ENCODE results near the gene DENND4C. TPM values are rescaled to one million over a fixed set of nuclear protein-coding genes. Genes with fewer than 3 reads are reported as not detected.

DENND4C gene
- total RNA-seq, 2 donors from 2014 or later = 81.1 to 88.2 TPM

- no peak for ATAC-seq (ENCODE audit: insufficient number of reproducible peaks, low FRiP score, low read depth)
- Histone ChIP-seq H3K36me3 (no peaks in the 10 kb centered on the region), H3K4me3 (no peak overlapping the region), H3K4me1 (ENCODE audit: control insufficient read depth in 1 of 2, low read depth in 2 of 2) (no peaks in the 10 kb centered on the region), H3K9me3 (no peaks in the 10 kb centered on the region), H3K27me3 (replicated peaks; ENCODE audit: insufficient read depth) (no peaks in the 10 kb centered on the region), H3K27ac (no peak overlapping the region)
- TF ChIP-seq CTCF (IDR thresholded peaks at IDR 0.05) = no peak
- no peak for DNase-seq (ENCODE audit: low spot score)
Measured at GRCh38 chr9:19208653-19209052, 21.8 kb upstream of the DENND4C start.

GRCh38 chr9:19209188-19209587, 21.3 kb upstream of the DENND4C start:
- Histone ChIP-seq H3K4me3 (no peak overlapping the region), H3K36me3 (no peaks in the 10 kb centered on the region), H3K4me1 (ENCODE audit: control insufficient read depth in 1 of 2, low read depth in 2 of 2) (no peaks in the 10 kb centered on the region), H3K9me3 (no peaks in the 10 kb centered on the region), H3K27ac (no peak overlapping the region), H3K27me3 (replicated peaks; ENCODE audit: insufficient read depth) (no peaks in the 10 kb centered on the region)
- TF ChIP-seq CTCF (IDR thresholded peaks at IDR 0.05) = no peak
- no peak for ATAC-seq (ENCODE audit: insufficient number of reproducible peaks, low FRiP score, low read depth)
- DNase-seq (ENCODE audit: low spot score) = no peak

GRCh38 chr9:19213823-19214222, 16.7 kb upstream of the DENND4C start:
- ATAC-seq (ENCODE audit: insufficient number of reproducible peaks, low FRiP score, low read depth) = no peak
- DNase-seq (ENCODE audit: low spot score) = no peak
- Histone ChIP-seq H3K9me3 (no peaks in the 10 kb centered on the region), H3K27me3 (replicated peaks; ENCODE audit: insufficient read depth) (no peaks in the 10 kb centered on the region), H3K4me1 (ENCODE audit: control insufficient read depth in 1 of 2, low read depth in 2 of 2) (no peaks in the 10 kb centered on the region), H3K27ac (no peak overlapping the region), H3K36me3 (no peaks in the 10 kb centered on the region), H3K4me3 (no peak overlapping the region)
- TF ChIP-seq CTCF (IDR thresholded peaks at IDR 0.05) = no peak

GRCh38 chr9:19216466-19216865, 14.0 kb upstream of the DENND4C start:
- H3K4me1 ChIP-seq (ENCODE audit: control insufficient read depth in 1 of 2, low read depth in 2 of 2) = no peaks in the 10 kb centered on the region
- no peak for TF ChIP-seq CTCF (IDR thresholded peaks at IDR 0.05)
- no peak overlapping the region for H3K27ac ChIP-seq

GRCh38 chr9:19221326-19221725, 9.2 kb upstream of the DENND4C start:
- Histone ChIP-seq H3K27me3 (replicated peaks; ENCODE audit: insufficient read depth) (no peaks in the 10 kb centered on the region), H3K27ac (no peak overlapping the region), H3K36me3 (no peaks in the 10 kb centered on the region), H3K4me1 (ENCODE audit: control insufficient read depth in 1 of 2, low read depth in 2 of 2) (no peaks in the 10 kb centered on the region), H3K9me3 (no peaks in the 10 kb centered on the region), H3K4me3 (no peak overlapping the region)
- TF ChIP-seq CTCF (IDR thresholded peaks at IDR 0.05) = no peak
- ATAC-seq (ENCODE audit: insufficient number of reproducible peaks, low FRiP score, low read depth) (no peak), DNase-seq (ENCODE audit: low spot score) (no peak)

More at GRCh38 chr9:19216466-19216865, 14.0 kb upstream of the DENND4C start:
- DNase-seq (ENCODE audit: low spot score) (no peak), ATAC-seq (ENCODE audit: insufficient number of reproducible peaks, low FRiP score, low read depth) (no peak)
- Histone ChIP-seq H3K36me3 (no peaks in the 10 kb centered on the region), H3K27me3 (replicated peaks; ENCODE audit: insufficient read depth) (no peaks in the 10 kb centered on the region), H3K9me3 (no peaks in the 10 kb centered on the region), H3K4me3 (no peak overlapping the region)

All from thoracic aorta (tissue), 2 donors.